Esophagus squamous epithelium (tissue), 5 donors: ENCODE results near the gene EPN3. TPM values are rescaled to one million over a fixed set of nuclear protein-coding genes. Genes with fewer than 3 reads are reported as not detected.

Source experiments
- DNase-seq: peaks from one replicate; lab custom pipeline; 2025; lab: John Stamatoyannopoulos, UW
- H3K27ac ChIP-seq, 4 donors: fragments of 200-600 bp; sonication (generic); one replicate each; pipeline ENCODE4 v1.5.1; 2016 to 2019; ENCODE audit warnings: mild to moderate bottlenecking in 1 of 4
- H3K27me3 ChIP-seq, 4 donors: fragments of 200-600 bp; sonication (generic); 1 replicate in 3 of 4; 2 replicates in 1 of 4; pipeline versions ENCODE4 v1.5.1 to v1.6.0; 2017 to 2021; ENCODE audit warnings: antibody characterized with exemption in 1 of 4
- H3K36me3 ChIP-seq, 3 donors: fragments of 200-600 bp; sonication (generic); one replicate each; pipeline ENCODE4 v1.5.1; 2016 to 2019
- H3K4me1 ChIP-seq, 3 donors: fragments of 200-600 bp; sonication (generic); one replicate each; pipeline ENCODE4 v1.5.1; 2017 to 2019
- H3K4me3 ChIP-seq, 4 donors: fragments of 200-600 bp; sonication (generic); 1 replicate in 3 of 4; 2 replicates in 1 of 4; pipeline ENCODE4 v1.5.1; 2016 to 2019; ENCODE audit warnings: mild to moderate bottlenecking in 2 of 4, moderate library complexity in 1 of 4
- H3K9me3 ChIP-seq, 3 donors: fragments of 200-600 bp; sonication (generic); one replicate each; pipeline ENCODE4 v1.5.1; 2016 to 2019
- CTCF ChIP-seq, 6 experiments: fragments of 450-650 bp in 4 of 6; fragments of 200-600 bp in 2 of 6; sonication (generic) in 2 of 6; IDR thresholded peaks; one replicate each; pipeline ENCODE4 v1.5.1; 2016 to 2019; ENCODE audit warnings: antibody characterized with exemption in 6 of 6, mild to moderate bottlenecking in 4 of 6, moderate library complexity in 4 of 6
- POLR2A ChIP-seq, 4 donors: fragments of 450-650 bp; IDR thresholded peaks; one replicate each; pipeline ENCODE4 v1.6.1; 2017; ENCODE audit warnings: antibody characterized with exemption in 4 of 4, mild to moderate bottlenecking in 4 of 4, moderate library complexity in 3 of 4
- WGBS, 2 donors: methylation state at CpG; one replicate each; pipeline ENCODE4 v1.1.5; 2018; 5-methylcytosine and 5-hydroxymethylcytosine counted together
- intact Hi-C: fragments of 100-400 bp; cut with DNase I; formaldehyde crosslinking; loops from one replicate; pipeline ENCODE4 v1.15.0; 2022
- total RNA-seq, 4 donors: library from RNA; depleted of rRNA; stranded (reverse); fragments of >200 nt; gene quantifications; one replicate each; pipeline ENCODE4 v1.1.0, GENCODE V29; 2016
- donor health status: DM: yes; HTN: yes; CAD: no.

The EPN3 gene
- total RNA-seq, 4 donors from 2014 or later: 24.5 to 111 (median 51.8) TPM

GRCh38 chr17:50563092-50563511 is 30.6 kb downstream of the EPN3 start:
- no peak for DNase-seq
- Histone ChIP-seq H3K4me1 (peaks cover 34 to 61% (median 43%) of the 10 kb centered on the region in 3 donors), H3K27me3 (peaks cover 27 to 100% (median 36%) of the 10 kb centered on the region in 4 donors), H3K9me3 (no peaks in the 10 kb centered on the region), H3K4me3 (no peak overlapping the region), H3K36me3 (no peaks in the 10 kb centered on the region), H3K27ac (no peak overlapping the region)
- 49 to 80% methylated on average over 2 to 3 of the region's 4 CpGs for WGBS, 2 donors
- intact Hi-C loops: no loop called here
- TF ChIP-seq CTCF (IDR thresholded peaks at IDR 0.05) (no peak), POLR2A (IDR thresholded peaks at IDR 0.05) (no peak)

GRCh38 chr17:50564916-50565315 is 32.4 kb downstream of the EPN3 start:
- intact Hi-C loops: no loop called here
- H3K36me3 ChIP-seq: no peaks in the 10 kb centered on the region
- H3K4me1 ChIP-seq: peaks cover 22 to 46% (median 31%) of the 10 kb centered on the region in 3 donors
- H3K9me3 ChIP-seq: no peaks in the 10 kb centered on the region
- no peak for DNase-seq
- TF ChIP-seq CTCF (IDR thresholded peaks at IDR 0.05): no peak
- no peak for TF ChIP-seq POLR2A (IDR thresholded peaks at IDR 0.05)
- peak overlapping the region in 2 of 4 donors; percentile 68 to 69 for H3K27ac ChIP-seq
- 2 to 13% methylated on average over 9 to 10 of the region's 19 CpGs for WGBS, 2 donors
- H3K4me3 ChIP-seq: peak overlapping the region in 2 of 4 donors; percentile 6 to 35
- peaks cover 17 to 82% (median 28%) of the 10 kb centered on the region in 4 donors for H3K27me3 ChIP-seq

GRCh38 chr17:50565402-50566350 is 33.1 kb downstream of the EPN3 start:
- peaks cover 16 to 74% (median 28%) of the 10 kb centered on the region in 4 donors for H3K27me3 ChIP-seq
- no peaks in the 10 kb centered on the region for H3K36me3 ChIP-seq
- H3K4me1 ChIP-seq: peaks cover 17 to 38% (median 25%) of the 10 kb centered on the region in 3 donors
- peak overlapping the region in 3 of 4 donors; percentile 14 to 69 (median 68) for H3K27ac ChIP-seq
- TF ChIP-seq CTCF (IDR thresholded peaks at IDR 0.05) (no peak), POLR2A (IDR thresholded peaks at IDR 0.05) (no peak)
- intact Hi-C loops: no loop called here
- DNase-seq: no peak
- peak overlapping the region in 2 of 4 donors; percentile 6 to 35 for H3K4me3 ChIP-seq
- WGBS, 2 donors: 20 to 33% methylated on average over 4 to 7 of the region's 10 CpGs
- H3K9me3 ChIP-seq: no peaks in the 10 kb centered on the region

- Histone ChIP-seq H3K27me3 (peaks cover 4 to 67% (median 18%) of the 10 kb centered on the region in 4 donors), H3K27ac (no peak overlapping the region), H3K4me1 (peaks cover 5 to 26% (median 13%) of the 10 kb centered on the region in 3 donors), H3K36me3 (no peaks in the 10 kb centered on the region), H3K4me3 (no peak overlapping the region), H3K9me3 (no peaks in the 10 kb centered on the region)
- 21 to 29% methylated on average over 2 of the region's 2 CpGs for WGBS, 2 donors
- no peak for TF ChIP-seq CTCF (IDR thresholded peaks at IDR 0.05)
- TF ChIP-seq POLR2A (IDR thresholded peaks at IDR 0.05): no peak
- no peak for DNase-seq
- intact Hi-C loops: no loop called here
Measured at GRCh38 chr17:50566886-50567285, 34.4 kb downstream of the EPN3 start.

GRCh38 chr17:50568659-50569058 is 36.1 kb downstream of the EPN3 start:
- no peak for TF ChIP-seq POLR2A (IDR thresholded peaks at IDR 0.05)
- TF ChIP-seq CTCF (IDR thresholded peaks at IDR 0.05): no peak
- intact Hi-C loops: no loop called here
- Histone ChIP-seq H3K9me3 (no peaks in the 10 kb centered on the region), H3K4me1 (peaks cover 0 to 17% (median 10%) of the 10 kb centered on the region in 3 donors), H3K27ac (no peak overlapping the region), H3K27me3 (peaks cover 0 to 49% (median 6%) of the 10 kb centered on the region in 4 donors), H3K36me3 (no peaks in the 10 kb centered on the region), H3K4me3 (no peak overlapping the region)
- no peak for DNase-seq
- whole genome bisulfite sequencing, 2 donors: 67% methylated on average over 1 of the region's 12 CpGs; no CpG with 5 or more reads in 1 of the 2 donors
